ENCODE measurements around the gene TMEM175.

DNA sequence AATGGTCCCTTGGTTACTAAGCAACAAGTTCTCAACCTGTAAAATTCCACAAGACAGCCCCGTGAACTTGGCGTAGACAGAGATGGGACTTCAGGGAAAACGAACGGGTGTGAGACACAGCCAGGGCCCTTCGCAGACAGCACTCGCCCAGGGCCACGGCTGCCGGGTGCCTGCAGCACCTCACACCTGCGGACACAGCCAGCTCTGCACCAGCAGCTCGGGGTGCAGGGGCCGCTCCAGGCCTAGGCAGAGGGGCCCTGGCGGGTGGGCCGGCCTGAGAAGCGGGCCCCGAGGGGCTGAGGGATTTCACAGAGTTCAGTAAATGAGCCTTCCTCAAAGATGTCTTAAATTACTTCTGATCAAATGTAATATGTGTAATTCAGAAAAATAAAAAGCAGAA is 34.1 kb upstream of the TMEM175 start:
- TF ChIP-seq, protein P1, sequence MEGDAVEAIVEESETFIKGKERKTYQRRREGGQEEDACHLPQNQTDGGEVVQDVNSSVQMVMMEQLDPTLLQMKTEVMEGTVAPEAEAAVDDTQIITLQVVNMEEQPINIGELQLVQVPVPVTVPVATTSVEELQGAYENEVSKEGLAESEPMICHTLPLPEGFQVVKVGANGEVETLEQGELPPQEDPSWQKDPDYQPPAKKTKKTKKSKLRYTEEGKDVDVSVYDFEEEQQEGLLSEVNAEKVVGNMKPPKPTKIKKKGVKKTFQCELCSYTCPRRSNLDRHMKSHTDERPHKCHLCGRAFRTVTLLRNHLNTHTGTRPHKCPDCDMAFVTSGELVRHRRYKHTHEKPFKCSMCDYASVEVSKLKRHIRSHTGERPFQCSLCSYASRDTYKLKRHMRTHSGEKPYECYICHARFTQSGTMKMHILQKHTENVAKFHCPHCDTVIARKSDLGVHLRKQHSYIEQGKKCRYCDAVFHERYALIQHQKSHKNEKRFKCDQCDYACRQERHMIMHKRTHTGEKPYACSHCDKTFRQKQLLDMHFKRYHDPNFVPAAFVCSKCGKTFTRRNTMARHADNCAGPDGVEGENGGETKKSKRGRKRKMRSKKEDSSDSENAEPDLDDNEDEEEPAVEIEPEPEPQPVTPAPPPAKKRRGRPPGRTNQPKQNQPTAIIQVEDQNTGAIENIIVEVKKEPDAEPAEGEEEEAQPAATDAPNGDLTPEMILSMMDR (IDR thresholded peaks at IDR 0.05) = no peak
- TF ChIP-seq POLR2A (IDR thresholded peaks at IDR 0.05) = no peak

Measured in lower leg skin (tissue), 3 donors.